ENCODE data around the gene OR6B2.
"Not testable (repeated sequence)": the region's sequence is repeated elsewhere in the genome, so short reads cannot be mapped to it uniquely, and the experiment has no call there.

The OR6B2 gene

DNA sequence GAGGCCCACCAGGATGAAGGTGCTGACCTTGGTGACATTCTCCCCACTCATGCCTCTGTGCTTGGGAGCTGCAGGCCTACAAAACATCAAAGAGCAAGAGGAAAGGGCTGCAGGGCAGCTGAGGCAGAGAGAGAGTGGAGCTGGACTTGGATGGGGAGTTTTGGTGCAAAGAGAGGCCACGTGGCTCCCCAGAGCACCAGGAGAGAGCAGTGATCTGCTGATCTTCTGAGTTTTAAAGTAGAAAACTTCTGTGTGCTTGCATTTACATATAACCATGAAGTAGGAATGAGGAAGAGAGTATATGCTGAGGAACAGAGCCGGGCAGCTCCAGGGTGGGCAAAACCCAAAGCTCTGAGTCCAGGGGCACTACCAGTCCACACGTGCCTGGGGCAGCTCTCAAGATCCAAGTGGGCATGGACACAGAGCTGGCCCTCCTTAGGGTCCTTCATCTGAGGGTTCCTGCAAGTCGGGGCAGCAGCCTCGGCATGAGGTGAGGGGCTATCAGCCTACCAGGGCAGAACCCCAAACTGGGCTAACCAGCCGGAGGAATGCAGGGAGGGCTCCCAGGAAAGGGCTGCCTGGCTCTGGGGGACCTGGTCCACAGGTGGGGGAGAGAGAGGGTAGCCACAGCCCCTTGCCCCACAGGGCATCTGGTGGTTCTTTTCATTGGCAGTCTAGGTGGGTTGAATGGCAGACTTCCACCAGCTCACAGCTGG is at the start of gene OR6B2:
OR6B2 (minus strand) TSS at position 51 of the 716 bp plus-strand sequence; CDS start at position 51, 0 bp downstream.
- no peak for DNase-seq

DNA sequence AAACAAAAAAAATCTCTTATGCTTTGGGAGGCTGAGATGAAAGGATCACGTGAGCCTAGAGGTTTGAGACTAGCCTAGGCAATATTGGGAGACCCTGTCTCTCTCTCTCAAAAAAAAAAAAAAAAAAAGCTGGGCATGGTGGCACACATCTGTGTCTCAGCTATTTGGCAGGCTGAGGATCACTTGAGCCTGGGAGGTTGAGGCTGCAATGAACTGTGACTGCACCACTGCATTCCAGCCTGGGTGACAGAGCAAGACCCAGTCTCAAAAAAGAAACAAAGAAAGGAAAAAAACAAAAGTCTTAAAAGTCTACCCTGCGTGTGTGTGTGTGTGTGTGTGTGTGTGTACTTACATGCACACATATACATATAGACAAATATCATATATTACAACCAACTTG is 48.4 kb upstream of the OR6B2 start:
- DNase-seq = no peak

DNA sequence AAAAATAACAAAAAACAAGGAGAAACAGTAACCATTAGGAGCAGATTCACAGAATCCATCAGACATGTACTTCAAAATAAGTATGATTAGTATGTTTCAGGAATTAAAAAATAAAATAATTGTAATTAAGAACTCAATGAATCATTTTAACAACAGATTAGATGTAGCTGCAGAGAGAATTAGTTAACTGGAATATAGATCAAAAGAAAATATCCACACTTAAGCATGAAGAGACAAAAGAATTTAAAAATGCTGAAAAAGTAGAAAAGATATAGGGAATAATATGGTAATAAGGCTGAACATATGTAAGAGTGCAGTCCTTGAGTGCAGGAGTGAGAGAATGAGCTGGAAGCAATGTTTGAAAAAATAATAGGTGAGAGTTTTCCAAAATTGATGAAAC is 47.2 kb upstream of the OR6B2 start:
- DNase-seq = no peak

DNA sequence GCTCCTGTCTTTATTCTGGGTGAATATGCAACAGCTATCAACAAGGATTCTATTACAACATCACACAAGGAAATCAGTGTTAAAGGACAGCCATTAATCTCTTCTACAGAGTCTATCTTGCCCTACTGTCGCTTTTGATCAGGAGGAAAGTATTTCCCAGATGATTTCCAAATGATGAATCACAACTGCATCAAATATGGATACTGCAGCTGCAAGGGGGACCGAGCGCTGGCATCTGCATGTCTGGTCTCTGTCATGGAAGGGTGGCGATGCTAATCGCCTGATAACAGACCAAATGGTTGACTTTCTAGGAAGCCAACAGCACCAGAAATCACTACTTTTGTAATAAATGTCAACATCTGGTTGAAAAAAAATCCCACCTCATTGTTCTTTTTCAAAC is 44.3 kb upstream of the OR6B2 start:
- no peak for DNase-seq

DNA sequence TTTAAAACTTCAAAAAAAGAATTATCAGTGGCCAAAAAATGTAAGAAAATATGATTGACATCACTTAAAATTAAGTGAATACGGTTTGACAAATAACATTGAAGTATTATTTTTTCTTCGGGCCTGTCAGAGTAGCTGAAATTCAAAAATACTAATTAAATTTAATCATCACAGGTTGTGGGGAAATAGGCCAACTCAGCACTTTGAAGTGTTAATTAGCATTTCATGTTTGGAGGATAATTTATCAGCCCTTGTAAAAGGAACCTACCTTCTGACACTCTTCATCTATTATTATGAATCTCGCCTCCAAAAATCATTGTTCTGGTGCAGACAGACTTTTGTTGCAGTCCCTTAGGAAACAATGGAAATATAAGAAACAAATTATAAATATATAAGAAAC is 40.7 kb upstream of the OR6B2 start:
- DNase-seq = no peak

DNA sequence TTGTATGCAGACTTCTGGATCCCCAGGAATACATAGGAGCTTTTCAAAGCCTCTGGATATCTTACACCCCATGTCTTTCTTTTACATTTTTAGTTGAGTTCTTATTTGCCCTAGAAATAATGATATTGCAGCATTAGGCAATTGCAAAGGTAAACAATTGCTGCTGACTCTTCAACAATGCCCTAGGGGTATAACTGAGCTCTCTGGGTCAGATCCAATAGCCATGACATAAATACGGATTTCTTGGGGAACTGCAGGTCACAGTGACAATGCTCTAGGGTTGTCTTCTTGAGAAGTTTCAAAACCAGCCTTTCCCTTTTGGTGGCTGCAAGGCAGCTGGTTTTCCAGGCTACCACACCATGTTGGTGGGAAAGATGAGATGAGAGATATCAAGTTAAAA is 39.6 kb upstream of the OR6B2 start:
- no peak for DNase-seq

DNA sequence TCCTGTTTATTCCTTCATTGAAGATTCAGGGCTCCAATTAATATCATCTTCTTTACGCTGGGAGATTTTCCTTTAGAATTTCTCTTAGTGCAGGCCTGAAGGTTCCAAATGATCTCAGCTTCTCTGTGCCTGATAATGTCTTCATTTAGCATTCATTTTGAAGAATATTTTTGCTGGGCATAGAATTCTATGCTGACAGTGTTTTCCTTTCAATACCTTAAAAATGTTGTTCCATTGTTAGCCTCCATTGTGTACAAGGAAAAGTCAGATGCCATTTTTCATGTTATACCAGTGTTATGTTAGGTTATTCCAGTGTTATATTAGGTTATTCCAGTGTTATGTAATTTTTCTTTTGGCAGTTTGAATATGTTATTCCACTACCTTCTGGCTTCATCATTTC is 38.0 kb upstream of the OR6B2 start:
- DNase-seq = no peak

DNA sequence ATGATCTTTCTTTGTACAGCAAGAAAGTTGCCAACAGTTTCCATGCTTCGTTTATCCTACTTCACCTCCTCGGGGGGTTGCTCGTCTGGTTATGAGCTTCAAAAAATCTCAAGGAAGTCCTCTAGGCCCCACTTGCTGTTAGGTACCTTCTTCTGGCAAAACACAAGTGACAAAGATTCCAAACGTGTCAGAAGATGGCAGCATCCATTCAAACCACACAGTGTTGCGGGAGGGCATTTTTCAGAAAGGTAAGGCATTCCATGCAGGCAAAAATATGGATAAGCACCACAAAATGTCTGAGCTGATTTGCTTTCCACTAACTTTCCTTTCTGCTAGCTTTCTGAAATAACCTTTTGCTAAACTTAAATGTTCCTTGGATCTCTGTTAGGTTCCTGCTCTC is 36.3 kb upstream of the OR6B2 start:
- no peak for DNase-seq

DNA sequence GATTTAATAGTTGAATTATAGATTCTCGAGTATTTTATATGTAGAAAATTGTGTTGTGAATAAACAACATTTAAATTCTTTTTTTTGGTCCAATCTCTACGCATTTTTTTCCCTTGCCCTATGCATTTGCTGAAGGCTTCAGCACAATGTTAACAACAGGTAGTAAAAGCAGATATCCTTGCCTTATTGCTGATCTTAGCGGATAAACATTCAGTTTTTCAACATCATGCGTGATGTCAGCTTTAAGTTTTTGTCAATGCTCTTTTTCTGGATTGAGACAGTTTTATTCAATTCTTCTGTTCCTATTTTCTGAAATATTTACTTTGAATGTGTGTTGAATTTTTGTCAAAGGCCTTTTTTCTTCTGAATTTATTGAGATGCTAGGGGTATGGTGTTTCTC is 34.7 kb upstream of the OR6B2 start:
- DNase-seq = no peak

DNA sequence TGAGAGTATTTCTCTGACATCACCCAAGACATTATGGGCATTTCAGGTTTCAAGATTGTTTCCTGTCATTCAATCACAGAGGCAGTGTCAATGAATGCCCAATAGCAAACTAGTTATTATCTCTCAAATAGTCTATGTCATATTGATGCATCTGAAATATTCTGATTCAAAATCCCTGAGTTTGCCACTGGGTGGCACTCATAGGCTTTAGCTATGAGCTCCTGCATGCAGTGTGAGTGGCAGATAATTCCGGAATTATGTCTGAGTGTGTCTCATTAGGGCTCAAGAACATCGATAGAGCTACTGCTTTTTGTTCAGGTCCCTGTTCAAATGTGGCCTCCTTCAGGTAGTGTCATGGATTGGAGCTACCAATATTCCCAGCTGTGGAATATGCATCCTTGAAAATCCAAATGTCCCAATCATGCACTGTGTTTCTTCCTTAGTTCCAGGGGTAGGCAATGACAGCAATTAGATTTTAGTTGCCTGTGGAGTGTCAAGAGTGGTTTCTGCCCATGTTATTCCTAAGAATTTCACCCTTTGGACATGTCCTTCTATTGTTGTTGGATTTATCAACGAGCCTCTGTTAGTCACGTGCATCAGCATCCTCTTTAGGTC is 30.9 kb upstream of the OR6B2 start:
- DNase-seq = no peak

DNA sequence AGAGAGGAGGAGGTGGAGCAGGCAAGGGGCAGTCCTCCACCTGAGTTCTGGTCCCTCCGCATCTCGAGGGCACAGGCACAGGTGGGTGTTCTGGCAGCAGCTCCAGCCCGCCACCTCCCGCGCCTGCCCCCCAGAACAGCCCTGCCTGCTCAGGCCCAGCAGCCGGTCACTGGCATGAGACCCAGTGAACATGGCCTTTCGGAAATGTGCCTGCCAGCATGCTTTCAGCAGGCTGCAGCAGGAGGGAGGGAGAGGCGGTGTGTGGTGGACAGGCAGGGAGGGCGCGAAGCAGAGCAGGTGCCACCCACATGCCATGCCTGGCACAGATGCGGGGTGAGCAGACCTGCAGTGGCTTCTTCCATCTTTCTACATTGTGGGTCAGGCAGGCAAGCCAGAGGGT is 26.4 kb upstream of the OR6B2 start:
- DNase-seq = no peak

DNA sequence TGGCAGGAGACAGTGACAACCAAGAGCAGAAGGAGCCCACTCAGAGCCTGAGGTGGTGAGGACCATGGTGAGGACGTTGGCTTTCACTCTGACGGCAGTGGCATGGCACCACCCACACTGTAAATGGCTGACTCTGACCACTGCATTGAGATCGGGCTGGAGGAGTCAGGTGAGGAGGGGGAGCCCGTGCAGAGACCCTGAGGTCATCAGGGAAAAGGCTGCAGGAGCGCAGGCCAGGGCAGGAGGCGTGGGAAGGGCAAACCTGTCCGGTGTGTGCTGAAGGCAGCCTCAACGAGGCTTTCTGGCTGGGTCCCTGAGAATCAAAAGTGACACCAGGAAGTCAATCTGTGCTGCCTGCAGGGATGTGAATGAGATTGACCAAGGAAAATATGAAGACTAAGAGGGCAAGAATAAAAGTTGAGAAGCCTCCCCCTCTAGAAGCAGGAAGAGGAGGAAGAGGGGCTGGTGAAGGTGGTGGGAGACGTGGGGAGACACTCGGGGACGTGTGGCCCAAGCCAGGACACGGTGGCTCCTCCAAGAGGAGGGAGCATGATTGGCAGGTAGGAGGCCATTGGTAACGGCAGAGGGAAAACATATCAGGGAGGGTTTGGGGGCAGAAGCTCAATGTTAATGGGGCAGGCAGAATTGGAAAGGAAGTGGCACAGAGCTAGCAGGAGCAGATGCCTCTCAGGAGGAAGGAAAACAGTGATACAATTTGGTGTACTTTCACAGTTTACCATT is 25.1 kb upstream of the OR6B2 start:
- no peak for DNase-seq

DNA sequence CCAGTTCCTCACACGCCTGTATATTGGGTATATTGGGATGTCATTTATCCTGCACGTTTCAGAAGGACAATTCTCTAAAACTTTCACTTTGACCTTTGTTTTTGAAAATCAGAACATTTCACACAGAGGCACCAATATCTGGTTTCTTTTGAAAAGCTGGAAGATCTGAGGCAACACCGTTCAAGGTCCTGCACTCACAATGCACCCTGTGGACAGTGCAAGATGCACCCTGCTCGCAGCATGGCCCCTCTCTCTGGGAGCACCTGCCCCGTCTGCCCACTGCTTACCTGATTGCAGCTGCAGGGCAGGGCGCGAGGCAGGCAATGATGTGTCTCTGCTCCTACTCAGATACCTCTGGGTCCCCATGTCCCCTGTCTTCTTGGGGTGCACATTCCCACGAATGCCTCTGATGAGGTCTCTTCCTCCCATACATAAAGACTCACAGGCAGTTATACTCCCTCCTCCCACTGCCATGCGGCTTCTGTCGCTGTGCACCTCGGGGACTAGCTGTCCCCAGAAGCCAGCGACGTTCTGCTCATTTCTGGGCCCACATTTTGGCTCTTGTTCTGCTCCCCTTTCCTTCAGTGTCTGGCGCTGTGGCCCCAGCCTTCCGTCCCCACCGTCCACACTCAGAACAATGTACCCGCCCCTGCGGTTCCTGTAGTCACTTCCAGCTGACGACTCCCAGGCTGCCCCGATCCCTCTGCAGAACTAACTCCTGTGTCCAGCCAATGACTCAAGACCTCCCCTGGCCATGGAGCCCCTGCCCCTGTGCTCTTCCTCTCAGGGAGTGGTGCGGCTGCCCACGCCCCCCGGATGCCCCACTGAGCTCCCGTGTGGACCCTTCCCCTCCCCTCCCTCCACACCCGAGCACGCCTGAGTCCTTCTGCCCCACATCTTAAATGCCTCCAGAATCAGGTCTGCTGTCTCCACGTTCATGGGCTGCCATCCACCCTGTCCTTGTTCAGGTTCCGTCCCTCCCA is 23.2 kb upstream of the OR6B2 start, which contains the start of gene OR6B3:
OR6B3 (minus strand) TSS at position 349 of the 983 bp plus-strand sequence.
- no peak for DNase-seq

DNA sequence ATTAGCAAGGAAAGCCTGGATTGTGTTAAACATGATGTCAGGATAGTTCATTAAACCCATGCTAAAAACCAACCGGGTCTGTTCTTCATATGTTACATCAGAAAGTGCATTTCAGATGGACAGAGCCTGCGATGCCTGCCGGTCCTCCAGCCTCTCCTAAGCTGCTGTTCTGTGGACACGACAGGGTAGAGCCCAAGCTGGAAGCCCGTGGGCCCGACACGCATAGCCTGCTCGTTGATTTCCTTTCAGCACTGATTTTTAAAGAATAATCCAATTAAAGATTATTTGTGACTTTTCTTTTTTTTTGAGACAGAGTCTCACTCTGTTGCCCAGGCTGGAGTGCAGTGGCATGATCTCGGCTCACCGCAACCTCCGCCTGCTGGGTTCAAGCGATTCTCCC is 22.3 kb upstream of the OR6B2 start:
- DNase-seq = no peak

DNA sequence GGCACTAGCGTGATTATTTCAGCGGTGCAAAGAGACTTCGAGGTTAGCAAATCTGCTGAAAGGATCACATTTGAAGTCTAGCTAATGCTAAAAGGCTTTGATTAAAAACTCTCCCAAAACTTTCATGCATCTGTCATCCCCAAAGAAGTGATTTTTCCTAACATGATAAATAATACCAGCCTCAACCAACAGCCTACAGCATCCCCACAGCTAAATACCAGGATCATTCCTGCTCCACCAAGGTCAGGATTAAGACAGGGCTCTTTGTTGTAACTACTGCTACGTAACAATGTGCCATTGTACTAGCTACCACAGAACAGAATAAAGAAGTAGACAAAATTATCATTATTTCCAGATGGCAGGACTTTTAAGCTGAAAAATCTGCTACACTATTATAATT is 21.5 kb upstream of the OR6B2 start:
- DNase-seq = no peak

DNA sequence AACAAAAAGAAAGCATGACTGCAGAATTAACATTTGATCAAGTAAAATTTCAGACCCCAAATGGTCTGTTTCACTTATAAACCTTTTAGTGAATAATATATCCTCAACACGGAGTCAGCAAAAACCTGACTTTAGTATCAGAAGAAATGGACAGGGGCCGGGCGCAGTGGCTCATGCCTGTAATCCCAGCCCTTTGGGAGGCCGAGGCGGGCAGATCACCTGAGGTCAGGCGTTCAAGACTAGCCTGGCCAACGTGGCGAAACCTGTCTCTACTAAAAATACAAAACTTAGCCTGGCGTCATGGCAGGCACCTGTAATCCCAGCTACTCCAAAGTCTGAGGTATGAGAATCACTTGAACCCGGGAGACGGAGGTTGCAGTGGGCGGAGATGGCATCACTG is 20.0 kb upstream of the OR6B2 start:
- no peak for DNase-seq

DNA sequence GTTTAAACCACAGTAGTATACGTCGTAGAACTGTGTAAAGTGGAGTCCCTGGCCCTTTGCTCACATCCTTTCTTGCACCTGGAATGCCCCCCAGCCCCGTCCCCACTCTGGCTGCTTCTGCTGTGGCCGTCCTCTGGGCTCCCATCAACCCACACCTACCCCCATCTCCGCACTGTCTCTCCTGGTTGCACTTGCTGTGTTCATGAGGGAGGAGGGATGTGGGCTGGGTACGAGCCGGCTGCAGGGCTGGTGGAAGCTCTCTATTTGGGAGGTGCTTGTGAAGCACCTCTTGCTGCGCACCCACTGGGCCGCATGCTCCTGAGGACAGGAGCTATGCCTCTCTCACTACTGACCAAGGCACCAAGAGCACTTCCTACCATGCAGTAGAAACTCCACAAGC is 18.0 kb upstream of the OR6B2 start:
- no peak for DNase-seq

DNA sequence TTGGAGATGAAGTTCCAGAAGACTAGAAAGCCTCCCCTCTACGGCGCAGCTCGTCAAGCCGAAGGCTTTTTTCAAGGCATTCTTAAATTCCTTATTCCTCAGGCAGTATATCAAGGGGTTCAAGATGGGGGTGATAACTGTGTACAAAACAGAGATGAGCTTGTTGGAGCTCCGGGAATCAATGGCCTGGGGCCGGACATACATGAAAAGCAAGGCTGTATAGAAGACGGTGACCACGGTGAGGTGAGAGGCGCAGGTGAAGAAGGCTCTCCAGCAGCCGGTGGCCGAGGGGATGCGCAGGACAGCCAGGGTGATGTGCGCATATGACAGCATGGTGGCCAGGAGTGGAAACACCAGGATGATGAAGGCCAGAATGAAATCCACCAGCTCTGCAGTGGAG is 14.9 kb upstream of the OR6B2 start:
- no peak for DNase-seq

DNA sequence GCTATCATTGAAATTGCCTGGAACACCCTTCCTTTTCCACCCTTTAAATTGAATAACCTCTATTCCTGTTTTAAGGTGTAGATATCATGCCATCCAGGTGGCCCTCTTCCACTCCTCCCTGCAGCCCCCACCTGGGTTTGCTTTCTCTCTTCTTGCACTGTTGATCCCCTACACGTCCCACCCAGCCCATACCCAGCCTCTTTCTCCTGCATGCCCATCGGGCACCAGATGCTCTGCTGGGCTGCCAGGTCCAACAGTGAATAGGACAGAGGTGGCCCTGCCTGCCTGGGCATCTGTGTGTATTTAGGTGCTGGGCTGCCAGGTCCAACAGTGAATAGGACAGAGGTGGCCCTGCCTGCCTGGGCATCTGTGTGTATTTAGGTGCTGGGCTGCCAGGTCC is 13.9 kb upstream of the OR6B2 start:
- not testable (repeated sequence) for DNase-seq

DNA sequence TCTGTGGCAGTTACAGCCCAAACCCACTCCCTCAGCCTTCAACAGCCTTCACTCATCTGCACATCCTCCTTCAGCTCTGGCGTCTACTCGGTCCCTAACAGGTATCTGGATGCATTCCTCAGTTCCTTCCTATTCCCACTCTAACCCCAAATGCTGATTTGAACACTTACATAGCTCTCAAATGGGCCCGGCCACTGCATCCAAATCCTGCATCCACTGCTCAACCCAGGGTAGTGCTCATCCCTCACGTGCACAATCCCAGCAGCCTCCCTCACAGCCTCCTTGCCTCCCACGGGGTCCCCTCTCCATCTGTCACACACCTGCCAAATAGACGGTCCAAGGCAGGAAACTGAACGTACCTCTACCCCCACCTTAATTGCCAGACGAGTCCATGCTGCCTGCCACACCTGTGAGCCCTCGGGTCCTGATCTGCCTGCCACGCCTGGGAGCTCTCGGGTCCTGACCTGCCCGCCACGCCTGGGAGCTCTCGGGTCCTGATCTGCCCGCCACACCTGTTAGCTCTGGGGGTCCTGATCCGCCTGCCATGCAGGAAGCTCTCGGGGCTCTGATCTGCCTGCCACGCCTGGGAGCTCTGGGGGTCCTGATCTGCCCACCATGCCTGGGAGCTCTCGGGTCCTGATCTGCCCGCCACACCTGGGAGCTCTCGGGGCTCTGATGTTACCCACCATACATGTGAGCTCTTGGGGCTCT is 13.2 kb upstream of the OR6B2 start:
- no peak for DNase-seq

DNA sequence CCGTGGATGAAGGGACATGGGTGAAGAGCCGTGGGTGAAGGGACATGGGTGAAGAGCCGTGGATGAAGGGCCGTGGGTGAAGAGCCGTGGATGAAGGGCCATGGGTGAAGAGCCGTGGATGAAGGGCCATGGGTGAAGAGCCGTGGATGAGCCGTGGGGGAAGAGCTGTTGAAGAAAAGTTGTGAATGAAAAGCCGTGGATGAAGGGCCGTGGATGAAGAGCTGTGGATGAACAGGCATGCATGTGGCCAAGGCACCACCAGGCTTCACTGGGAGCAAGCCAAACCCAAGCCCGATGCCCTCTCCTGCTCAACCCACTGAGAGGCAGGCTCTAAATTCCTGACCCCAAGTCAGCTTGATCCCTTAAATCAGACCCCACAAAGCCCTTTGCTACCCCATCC is 12.5 kb upstream of the OR6B2 start:
- no peak for DNase-seq

DNA sequence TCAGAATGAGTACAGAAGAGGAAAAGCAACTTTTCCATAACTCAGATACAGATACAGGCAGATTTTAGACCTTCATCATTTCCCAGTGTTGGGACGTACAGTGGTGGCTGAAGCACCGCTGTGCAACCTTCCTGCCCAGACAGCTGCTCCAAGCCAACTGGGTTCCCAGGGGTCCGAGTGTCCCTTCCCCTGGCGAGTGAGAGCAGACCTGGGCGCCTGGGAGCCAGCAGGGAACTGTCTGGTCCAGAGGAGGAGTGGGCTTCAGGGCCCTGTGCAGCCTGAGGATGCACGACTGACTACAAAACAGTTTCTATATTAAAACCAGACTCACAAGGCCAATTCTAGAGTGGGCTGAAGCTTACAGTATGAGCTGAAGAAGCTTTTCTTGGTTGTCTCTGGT is 11.1 kb upstream of the OR6B2 start:
- no peak for DNase-seq

All from CD4-positive, alpha-beta T cell treated with Interleukin-15 for 1 hour (primary cell).